A549 treated with RU486 at 1 μM for 4 hours (cell line): Measurements from ENCODE around the gene PABPN1L. TPM values are rescaled to one million over a fixed set of nuclear protein-coding genes. Genes with fewer than 3 reads are reported as not detected.

Experiments used
- total RNA-seq: library from RNA; stranded (reverse); fragments of 200-300 nt; extraction: Qiagen RNA extraction; gene quantifications from 5 replicates; pipeline ENCODE4 v1.2.3, GENCODE V29; 2022; ENCODE audit warnings: low read depth

Gene PABPN1L, protein sequence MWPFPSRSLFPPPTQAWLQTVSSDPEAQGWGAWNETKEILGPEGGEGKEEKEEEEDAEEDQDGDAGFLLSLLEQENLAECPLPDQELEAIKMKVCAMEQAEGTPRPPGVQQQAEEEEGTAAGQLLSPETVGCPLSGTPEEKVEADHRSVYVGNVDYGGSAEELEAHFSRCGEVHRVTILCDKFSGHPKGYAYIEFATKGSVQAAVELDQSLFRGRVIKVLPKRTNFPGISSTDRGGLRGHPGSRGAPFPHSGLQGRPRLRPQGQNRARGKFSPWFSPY
- total RNA-seq: not detected in 5 replicates

GRCh38 chr16:88866151-88866920 is at the start of gene PABPN1L:
Gene PABPN1L (minus strand): TSS chr16:88866660. CDS start chr16:88866606, 54 bp downstream.

DNA sequence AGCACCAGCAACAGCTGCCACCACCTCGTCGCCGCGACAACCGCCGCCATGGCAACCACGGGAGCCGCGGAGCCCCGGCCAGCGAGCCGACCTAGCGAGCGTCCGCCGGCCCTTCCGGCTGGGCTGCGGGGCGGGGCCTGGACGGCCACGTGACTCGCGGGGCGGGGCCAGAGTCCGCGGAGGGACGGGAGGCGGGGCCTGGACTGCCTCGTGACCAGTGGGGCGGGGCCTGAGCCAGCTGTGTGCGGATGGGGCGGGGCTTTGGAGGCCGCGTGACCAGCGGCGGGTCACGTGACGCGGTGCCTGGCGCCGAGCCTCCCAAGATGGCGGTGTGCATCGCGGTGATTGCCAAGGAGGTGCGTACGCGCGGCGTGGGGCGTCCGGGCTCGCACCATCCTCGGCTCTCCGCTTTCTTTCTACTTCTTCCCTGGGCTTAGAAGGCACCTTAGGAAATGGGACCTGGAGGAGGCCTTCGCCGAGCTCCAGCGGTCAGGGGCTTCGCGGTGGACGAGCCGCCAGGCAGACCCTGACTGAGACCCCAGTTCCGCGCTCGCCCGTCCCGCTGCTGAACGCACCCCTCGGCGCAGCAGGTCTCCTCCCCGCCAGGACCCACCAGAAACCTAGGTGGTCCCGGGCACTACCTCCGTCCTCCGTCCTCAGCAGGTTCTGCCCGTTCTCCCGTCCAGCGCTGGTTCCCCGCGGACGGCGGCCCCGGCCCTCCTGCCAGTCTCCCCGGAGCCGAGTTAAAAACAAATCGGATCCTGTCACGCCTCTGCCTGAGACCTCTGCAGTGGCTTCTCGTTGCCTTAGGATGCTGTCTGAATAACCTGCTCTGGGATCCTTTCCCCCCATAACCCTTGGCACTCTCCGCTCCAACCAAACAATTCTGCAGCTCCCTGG is 9.4 kb downstream of the PABPN1L start, which contains the start of the genes GALNS and TRAPPC2L:
Gene GALNS (minus strand): TSS at position 120 of the 900 bp plus-strand sequence. CDS start 70 bp downstream, at position 50.
Gene TRAPPC2L (plus strand): TSS at position 300 of the 900 bp plus-strand sequence. CDS start 24 bp downstream, at position 324.

Other genes starting within 250 kb of the PABPN1L start
- gene IL17C, start 228.1 kb downstream of the PABPN1L start, total RNA-seq: not detected in 5 replicates
- gene CYBA, start 215.6 kb downstream of the PABPN1L start, total RNA-seq: 204 to 316 TPM (median 278 TPM) in 5 replicates
- 19.8 to 25.9 TPM (median 20.2 TPM) in 5 replicates for gene MVD, start 203.6 kb downstream of the PABPN1L start, total RNA-seq
- gene SNAI3, start 180.2 kb downstream of the PABPN1L start, total RNA-seq: 0.11 to 0.22 TPM in 2 of 5 replicates, not detected in the others
- 11.2 to 21.8 TPM (median 17.7 TPM) in 5 replicates for gene RNF166, start 160.3 kb downstream of the PABPN1L start, total RNA-seq
- gene CTU2, start 160.2 kb downstream of the PABPN1L start, total RNA-seq: 20.7 to 35.0 TPM (median 32.5 TPM) in 5 replicates
- gene PIEZO1, start 81.4 kb downstream of the PABPN1L start, total RNA-seq: 90.3 to 153 TPM (median 131 TPM) in 5 replicates
- 20.7 to 35.5 TPM (median 32.4 TPM) in 5 replicates for gene CDT1, start 62.9 kb downstream of the PABPN1L start, total RNA-seq
- gene APRT, start 54.7 kb downstream of the PABPN1L start, total RNA-seq: 284 to 410 TPM (median 397 TPM) in 5 replicates
- gene GALNS, start 9.7 kb downstream of the PABPN1L start, total RNA-seq: 34.1 to 47.3 TPM (median 44.3 TPM) in 5 replicates
- gene TRAPPC2L, start 9.5 kb downstream of the PABPN1L start, total RNA-seq: 94.9 to 133 TPM (median 101 TPM) in 5 replicates
- 0.21 to 0.56 TPM (median 0.23 TPM) in 5 replicates for gene CBFA2T3, start 110.5 kb upstream of the PABPN1L start, total RNA-seq
- 15.5 to 20.7 TPM (median 18.8 TPM) in 5 replicates for gene ACSF3, start 227.2 kb upstream of the PABPN1L start, total RNA-seq